Measurements from ENCODE around the gene INF2. TPM values are rescaled to one million over a fixed set of nuclear protein-coding genes. Genes with fewer than 3 reads are reported as not detected.
A peak's percentile ranks its signal among the peaks of the same experiment; 100 is the strongest.

The INF2 gene
- total and polyA plus RNA-seq, 2 donors (not counting 3 experiments of a cell fraction or from before 2014, with no cell fraction given): 55.3 to 124 TPM

GRCh38 chr14:104732931-104733681, 43.7 kb downstream of the INF2 start:
- H3K4me2 ChIP-seq (ENCODE audit: insufficient read depth, low read length): no peak overlapping the region
- BruUV-seq (replicated peaks): no TSS peak
- no peak overlapping the region for H3K9ac ChIP-seq (replicated peaks; ENCODE audit: extremely low read depth, insufficient read depth, low read length)
- H3K9me3 ChIP-seq (replicated peaks; ENCODE audit: control insufficient read depth, insufficient read depth, low read length): no peaks in the 10 kb centered on the region
- H3K79me2 ChIP-seq (ENCODE audit: control insufficient read depth, insufficient read depth, low read length): no peaks in the 10 kb centered on the region
- H2AFZ ChIP-seq (ENCODE audit: low read depth, low read length): peak overlapping the region; percentile 28
- H3K27me3 ChIP-seq (ENCODE audit: control insufficient read depth in 2 of 2, insufficient read depth in 2 of 2, low read length in 2 of 2): no peaks in the 10 kb centered on the region
- CTCF ChIA-PET: interaction anchor here (0.5 kb wide), 1 partner anchor 10 kb away, joined by 3 read pairs; no protein-coding TSS in a partner anchor
- H3K4me3 ChIP-seq (replicated peaks in 1 of 3; ENCODE audit: insufficient read depth in 1 of 3, low read depth in 1 of 3, low read length in 3 of 3): no peak overlapping the region
- no peaks in the 10 kb centered on the region for H3K36me3 ChIP-seq (ENCODE audit: control insufficient read depth in 2 of 2, extremely low read depth in 1 of 2, insufficient read depth in 2 of 2, low read length in 2 of 2)
- H3K9me1 ChIP-seq (replicated peaks; ENCODE audit: control insufficient read depth, extremely low read depth, insufficient read depth, low read length): no peaks in the 10 kb centered on the region
- no peak for FAIRE-seq
- no peak overlapping the region for H3K27ac ChIP-seq (ENCODE audit: insufficient read depth, low read depth, low read length)
- no peak for DNase-seq (ENCODE audit: low read depth, low spot score)
- H4K20me1 ChIP-seq (replicated peaks; ENCODE audit: control insufficient read depth, extremely low read depth, insufficient read depth, low read length): no peaks in the 10 kb centered on the region
- peaks cover 19% of the 10 kb centered on the region for H3K4me1 ChIP-seq (ENCODE audit: control insufficient read depth, extremely low read depth, insufficient read depth, low read length)
- TF ChIP-seq POLR2AphosphoS5 (IDR thresholded peaks at IDR 0.05; ENCODE audit: insufficient read depth, low read depth, low read length) (no peak), EZH2 (IDR thresholded peaks at IDR 0.05; ENCODE audit: borderline replicate concordance, low read depth, low read length, severe bottlenecking) (no peak), FOS (IDR thresholded peaks at IDR 0.05; ENCODE audit: borderline replicate concordance, insufficient read depth, low read length) (no peak), MYC (IDR thresholded peaks at IDR 0.05; ENCODE audit: low read depth, low read length) (no peak), GATA2 (IDR thresholded peaks at IDR 0.05; ENCODE audit: insufficient read depth, insufficient read length, low read depth, low read length) (no peak), JUN (IDR thresholded peaks at IDR 0.05; ENCODE audit: borderline replicate concordance, insufficient read depth, insufficient read length, low read depth) (no peak), POLR2A (IDR thresholded peaks at IDR 0.05; ENCODE audit: low read depth, low read length) (no peak), MAX (IDR thresholded peaks at IDR 0.05; ENCODE audit: insufficient read depth, insufficient read length) (no peak)
- TF ChIP-seq, protein P1, sequence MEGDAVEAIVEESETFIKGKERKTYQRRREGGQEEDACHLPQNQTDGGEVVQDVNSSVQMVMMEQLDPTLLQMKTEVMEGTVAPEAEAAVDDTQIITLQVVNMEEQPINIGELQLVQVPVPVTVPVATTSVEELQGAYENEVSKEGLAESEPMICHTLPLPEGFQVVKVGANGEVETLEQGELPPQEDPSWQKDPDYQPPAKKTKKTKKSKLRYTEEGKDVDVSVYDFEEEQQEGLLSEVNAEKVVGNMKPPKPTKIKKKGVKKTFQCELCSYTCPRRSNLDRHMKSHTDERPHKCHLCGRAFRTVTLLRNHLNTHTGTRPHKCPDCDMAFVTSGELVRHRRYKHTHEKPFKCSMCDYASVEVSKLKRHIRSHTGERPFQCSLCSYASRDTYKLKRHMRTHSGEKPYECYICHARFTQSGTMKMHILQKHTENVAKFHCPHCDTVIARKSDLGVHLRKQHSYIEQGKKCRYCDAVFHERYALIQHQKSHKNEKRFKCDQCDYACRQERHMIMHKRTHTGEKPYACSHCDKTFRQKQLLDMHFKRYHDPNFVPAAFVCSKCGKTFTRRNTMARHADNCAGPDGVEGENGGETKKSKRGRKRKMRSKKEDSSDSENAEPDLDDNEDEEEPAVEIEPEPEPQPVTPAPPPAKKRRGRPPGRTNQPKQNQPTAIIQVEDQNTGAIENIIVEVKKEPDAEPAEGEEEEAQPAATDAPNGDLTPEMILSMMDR (IDR thresholded peaks at IDR 0.05; ENCODE audit: extremely low read depth in 1 of 2, insufficient read depth in 1 of 2, low read depth in 1 of 2, low read length in 2 of 2): no peak
- POLR2A ChIA-PET: no interaction called here
- dilution Hi-C loops (cut with MboI; ENCODE audit: extremely low pct_ligation_motif_present, low sequenced_read_pairs) (no loop called here), intact Hi-C loops (cut with micrococcal nuclease) (no loop called here)

Measured in endothelial cell of umbilical vein (primary cell).